Measurements from ENCODE around the gene PARS2. TPM values are rescaled to one million over a fixed set of nuclear protein-coding genes. Genes with fewer than 3 reads are reported as not detected.
"Not testable (repeated sequence)": the region's sequence is repeated elsewhere in the genome, so short reads cannot be mapped to it uniquely, and the experiment has no call there.

PARS2 gene
- total RNA-seq, 1 donor from 2014 or later, result 3.7 TPM

DNA sequence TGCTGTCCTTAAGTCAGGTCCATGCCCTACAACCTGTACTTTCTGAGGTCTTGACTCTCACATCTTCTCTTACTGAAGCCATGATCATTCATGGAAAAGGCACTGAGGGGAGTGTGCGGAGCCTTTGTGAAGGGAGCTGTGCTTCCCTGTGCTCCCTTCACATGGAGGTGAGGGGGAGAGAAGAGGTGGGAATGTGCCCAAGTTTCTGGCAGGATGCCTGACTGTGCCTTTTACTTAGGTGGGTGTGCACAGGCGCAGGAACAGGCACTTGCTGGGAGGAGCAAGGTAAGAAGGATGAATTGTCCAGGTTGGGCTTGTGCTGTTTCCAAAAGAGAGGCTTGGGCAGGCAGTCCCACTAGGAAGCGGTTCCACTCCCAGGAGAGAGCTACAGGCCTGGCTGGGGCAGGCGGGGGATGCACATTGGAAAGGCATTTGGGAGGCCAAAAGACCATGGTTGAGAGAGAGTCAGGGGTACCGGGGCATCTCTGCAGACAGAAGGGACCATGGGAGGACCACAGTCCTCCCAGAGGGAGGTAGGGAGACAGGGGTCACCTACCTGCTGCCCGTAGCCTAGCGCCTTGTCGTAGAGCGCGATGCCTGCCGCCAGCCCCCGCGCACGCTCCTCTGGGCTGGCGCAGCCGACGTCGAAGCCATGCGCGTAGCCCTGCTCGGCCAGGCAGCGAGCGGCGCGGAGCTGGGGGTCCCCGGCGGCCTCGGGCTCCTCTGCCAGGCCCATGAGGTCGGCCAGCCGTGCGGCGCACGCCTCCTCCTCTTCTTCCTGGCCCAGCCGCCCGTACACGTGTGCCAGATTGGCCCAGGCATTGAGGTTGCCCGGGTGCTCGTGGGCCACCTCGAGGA is 35.9 kb upstream of the PARS2 start:
- no peak for DNase-seq

GRCh38 chr1:54798769-54799641 is 34.7 kb upstream of the PARS2 start:
- DNase-seq, result no peak

- no peak for DNase-seq
Observed at GRCh38 chr1:54798206-54798605, 33.9 kb upstream of the PARS2 start.

DNA sequence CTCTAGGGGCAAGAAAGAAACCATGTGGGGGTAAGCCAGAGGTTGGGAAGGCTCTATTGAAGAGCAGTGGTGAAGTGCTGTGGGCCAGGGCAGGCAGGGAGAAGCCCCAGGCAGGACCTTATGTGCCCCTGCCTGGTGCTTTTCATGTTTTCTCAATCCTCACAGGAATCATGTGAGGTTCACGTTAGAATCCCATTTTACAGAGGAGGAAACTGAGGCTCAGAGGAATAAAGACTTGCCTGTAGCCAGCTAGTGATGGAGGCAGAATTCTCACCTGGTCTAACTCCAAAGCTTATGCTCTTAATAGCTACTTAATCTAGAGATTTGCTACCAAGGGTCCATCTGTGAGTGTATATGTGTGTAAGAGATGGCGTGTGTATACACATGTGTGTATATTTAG is 32.6 kb upstream of the PARS2 start:
- no peak for DNase-seq

DNA sequence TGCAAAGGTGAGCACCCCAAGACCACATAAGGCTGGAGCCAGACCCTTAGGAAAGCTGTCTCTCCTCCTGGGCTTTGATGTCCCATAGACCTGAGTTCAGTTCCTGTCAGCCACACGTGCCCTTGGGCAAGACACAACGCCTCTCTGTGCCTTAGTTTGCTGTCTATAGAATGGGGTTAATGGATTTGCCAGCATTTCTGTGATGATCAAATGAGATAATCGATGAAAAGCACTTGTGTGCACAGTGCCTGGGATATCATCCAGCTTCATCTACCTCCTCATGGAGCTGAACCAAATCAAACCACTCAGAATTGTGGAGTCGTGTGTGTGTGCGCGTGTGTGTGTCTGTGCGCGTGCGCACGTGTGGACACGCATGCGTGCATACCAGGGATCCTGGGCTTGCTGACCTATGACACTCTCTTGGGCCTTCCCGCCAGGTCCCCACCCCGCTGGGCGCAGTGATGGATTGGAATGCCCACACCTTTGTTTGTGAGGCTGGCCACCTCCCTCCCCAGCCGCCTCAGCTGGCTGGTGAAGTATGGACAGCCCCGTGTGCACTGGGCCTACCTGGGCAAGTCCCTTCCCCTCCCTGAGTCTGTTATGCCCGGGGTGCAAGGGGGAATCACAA is 31.6 kb upstream of the PARS2 start:
- no peak for DNase-seq

GRCh38 chr1:54795356-54795665 is 31.0 kb upstream of the PARS2 start:
- no peak for DNase-seq

GRCh38 chr1:54794451-54795355 is 30.4 kb upstream of the PARS2 start:
- DNase-seq, result no peak

DNA sequence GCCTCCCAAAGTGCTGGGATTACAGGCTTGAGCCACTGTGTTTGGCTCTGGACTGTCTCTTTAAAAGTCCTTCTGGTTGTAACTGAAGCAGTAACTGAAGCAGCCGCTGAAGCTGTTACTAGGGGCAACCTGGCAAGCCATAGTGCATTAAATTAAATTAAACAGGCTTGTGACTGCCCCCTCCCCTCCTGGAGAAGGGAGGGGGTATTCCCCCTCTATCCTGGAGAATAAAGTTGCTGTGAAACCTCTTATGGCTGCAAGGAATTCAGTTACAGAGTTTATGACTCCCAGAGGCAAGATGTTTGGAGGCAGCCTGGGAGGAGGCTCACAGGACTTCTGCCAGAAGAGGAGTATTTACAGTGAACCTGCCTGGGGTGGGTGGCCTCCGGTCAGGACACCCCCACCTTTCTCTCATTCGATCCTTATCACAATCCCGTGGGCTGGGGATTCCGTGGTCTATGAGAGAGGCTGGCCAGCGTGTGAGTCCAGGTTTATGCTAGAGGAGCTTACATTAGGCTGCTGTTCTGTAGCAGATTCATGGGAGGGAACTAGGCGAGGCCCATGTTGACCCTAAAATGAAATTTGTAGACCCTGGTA is 28.5 kb upstream of the PARS2 start:
- DNase-seq, result no peak

DNA sequence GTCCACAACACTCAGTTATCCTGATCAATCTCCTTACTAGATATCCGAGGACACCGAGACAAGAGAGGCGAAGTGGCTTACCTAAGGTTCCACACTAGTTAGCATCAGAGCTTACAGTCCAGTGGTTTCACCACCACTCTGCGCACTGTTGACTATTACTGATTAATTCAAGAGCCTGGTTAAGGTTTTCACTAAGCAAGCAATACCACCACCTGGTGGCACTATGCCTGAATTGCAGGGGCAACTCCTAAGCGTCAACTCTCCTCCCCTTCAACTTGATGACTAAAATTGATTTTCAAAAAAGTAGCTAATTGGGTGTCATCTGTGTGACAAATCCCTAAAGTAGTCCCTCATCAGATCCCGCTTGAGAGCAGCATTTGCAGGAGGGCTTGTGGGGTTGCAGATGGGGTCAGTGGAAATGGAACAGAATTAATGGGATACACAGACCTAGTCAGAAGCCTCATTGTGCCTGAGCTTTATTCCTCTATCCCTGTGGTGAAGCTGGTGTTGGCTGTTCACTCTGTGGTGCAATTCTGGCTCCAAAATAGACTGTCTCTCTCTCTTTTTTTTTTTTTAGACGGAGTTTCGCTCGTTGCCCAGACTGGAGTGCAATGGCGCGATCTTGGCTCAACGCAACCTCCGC is 27.7 kb upstream of the PARS2 start:
- DNase-seq, result no peak

DNA sequence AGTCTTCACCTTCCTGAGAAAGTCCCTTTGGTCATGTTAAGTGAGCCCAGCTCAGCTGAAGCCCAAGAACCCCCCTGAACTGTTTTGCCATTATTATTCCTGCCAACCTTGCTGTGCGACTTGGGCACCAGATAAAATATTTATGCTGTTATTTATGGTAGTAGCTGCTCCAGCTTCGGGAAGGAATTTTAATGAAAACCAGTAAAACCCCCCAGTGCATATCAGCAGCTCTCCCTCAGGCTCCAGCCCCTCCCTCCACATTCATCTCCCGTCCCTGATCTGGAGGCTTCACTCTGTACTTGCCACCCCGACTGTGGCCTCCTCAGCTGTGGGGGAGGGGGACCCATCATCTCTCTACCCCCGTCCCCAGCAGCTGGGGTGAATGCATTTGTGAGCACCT is 24.1 kb upstream of the PARS2 start:
- DNase-seq, result no peak

- no peak for DNase-seq
Observed at GRCh38 chr1:54787604-54788003, 23.3 kb upstream of the PARS2 start.

DNA sequence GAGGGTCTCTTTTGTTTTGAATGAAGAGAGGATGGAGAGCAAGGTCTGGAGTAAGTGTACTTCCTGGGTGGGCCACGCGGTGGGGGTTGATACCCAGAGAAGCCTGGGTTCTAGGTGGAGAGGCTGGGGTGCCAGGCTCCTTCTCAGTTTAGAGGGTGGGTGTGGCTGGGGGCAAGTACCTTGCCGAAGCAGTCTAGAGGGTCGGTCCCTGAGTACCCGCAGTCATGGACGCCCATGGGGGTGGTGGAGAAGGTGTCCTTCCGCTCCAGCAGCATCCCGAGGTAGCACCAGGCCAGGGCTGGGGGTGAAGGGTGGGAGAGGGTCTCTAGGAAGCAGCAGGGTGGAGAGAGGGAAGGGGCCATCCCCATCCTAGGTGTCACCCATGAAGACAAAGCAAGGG is 22.5 kb upstream of the PARS2 start:
- DNase-seq, result no peak

GRCh38 chr1:54784066-54784465 is 19.7 kb upstream of the PARS2 start:
- DNase-seq, result no peak

GRCh38 chr1:54782588-54782987 is 18.3 kb upstream of the PARS2 start:
- no peak for DNase-seq

GRCh38 chr1:54782156-54782555 is 17.8 kb upstream of the PARS2 start:
- no peak for DNase-seq

GRCh38 chr1:54781023-54781723 is 16.9 kb upstream of the PARS2 start:
- no peak for DNase-seq

- DNase-seq, result no peak
Observed at GRCh38 chr1:54777431-54777830, 13.1 kb upstream of the PARS2 start.

DNA sequence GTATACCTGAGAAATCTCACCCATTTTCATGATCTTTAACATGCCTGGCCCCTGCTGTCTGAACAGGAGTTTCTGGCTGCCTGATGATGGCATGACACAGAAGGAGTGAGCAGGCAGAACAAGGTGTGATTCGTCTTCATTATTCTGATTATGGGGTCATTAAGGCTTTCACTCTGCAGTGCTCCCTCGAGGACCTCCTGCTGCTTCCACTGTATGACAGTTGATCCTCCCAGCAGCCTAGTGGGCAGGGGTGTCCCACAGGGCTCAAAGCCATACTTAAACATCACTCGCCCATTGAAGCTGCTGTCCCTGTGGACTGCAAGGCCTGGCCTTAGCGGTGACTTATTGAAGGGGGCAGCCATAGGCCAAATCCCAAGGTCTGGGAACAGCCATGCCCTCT is 12.7 kb upstream of the PARS2 start:
- no peak for DNase-seq

GRCh38 chr1:54775828-54776721 is 11.8 kb upstream of the PARS2 start:
- DNase-seq, result not testable (repeated sequence)
